ENCODE data around the gene ENPP1. TPM values are rescaled to one million over a fixed set of nuclear protein-coding genes. Genes with fewer than 3 reads are reported as not detected.
A peak's percentile ranks its signal among the peaks of the same experiment; 100 is the strongest.

Gene ENPP1
- total RNA-seq, 2 donors from 2014 or later: 5.9 to 12.6 TPM

GRCh38 chr6:131885237-131885636 lies 77.4 kb downstream of the ENPP1 start:
- Histone ChIP-seq H3K4me3 (no peak overlapping the region), H3K36me3 (no peaks in the 10 kb centered on the region), H3K9ac (ENCODE audit: low read depth in 2 of 2, low read length in 2 of 2) (no peak overlapping the region), H3K27ac (no peak overlapping the region), H3K4me1 (no peaks in the 10 kb centered on the region), H3K27me3 (no peaks in the 10 kb centered on the region), H3K9me3 (no peaks in the 10 kb centered on the region)
- DNase-seq: no peak
- no peak for TF ChIP-seq CTCF (IDR thresholded peaks at IDR 0.05)
- intact Hi-C loops (cut with DNase I): no loop called here

GRCh38 chr6:131886517-131886916 lies 78.7 kb downstream of the ENPP1 start:
- Histone ChIP-seq H3K27ac (no peak overlapping the region), H3K36me3 (no peaks in the 10 kb centered on the region), H3K27me3 (no peaks in the 10 kb centered on the region), H3K4me3 (no peak overlapping the region), H3K9ac (ENCODE audit: low read depth in 2 of 2, low read length in 2 of 2) (no peak overlapping the region), H3K4me1 (no peaks in the 10 kb centered on the region), H3K9me3 (no peaks in the 10 kb centered on the region)
- no peak for DNase-seq
- TF ChIP-seq CTCF (IDR thresholded peaks at IDR 0.05): no peak
- intact Hi-C loops (cut with DNase I): no loop called here

- H3K9ac ChIP-seq (ENCODE audit: low read depth in 2 of 2, low read length in 2 of 2): no peak overlapping the region
- H3K4me3 ChIP-seq: no peak overlapping the region
- TF ChIP-seq CTCF (IDR thresholded peaks at IDR 0.05): no peak
- no peaks in the 10 kb centered on the region for H3K27me3 ChIP-seq
- no peaks in the 10 kb centered on the region for H3K36me3 ChIP-seq
- H3K9me3 ChIP-seq: no peaks in the 10 kb centered on the region
- intact Hi-C loops (cut with DNase I): no loop called here
- DNase-seq: no peak
- peaks cover 8% of the 10 kb centered on the region for H3K4me1 ChIP-seq
- no peak overlapping the region for H3K27ac ChIP-seq
Observed at GRCh38 chr6:131890091-131890490, 82.3 kb downstream of the ENPP1 start.

- Histone ChIP-seq H3K4me3 (no peak overlapping the region), H3K27me3 (no peaks in the 10 kb centered on the region), H3K27ac (no peak overlapping the region), H3K9me3 (no peaks in the 10 kb centered on the region), H3K9ac (ENCODE audit: low read depth in 2 of 2, low read length in 2 of 2) (no peak overlapping the region), H3K36me3 (no peaks in the 10 kb centered on the region), H3K4me1 (peaks cover 8% of the 10 kb centered on the region)
- intact Hi-C loops (cut with DNase I): no loop called here
- no peak for DNase-seq
- no peak for TF ChIP-seq CTCF (IDR thresholded peaks at IDR 0.05)
Observed at GRCh38 chr6:131893198-131893597, 85.4 kb downstream of the ENPP1 start.

GRCh38 chr6:131894493-131895424 lies 86.9 kb downstream of the ENPP1 start:
- no peaks in the 10 kb centered on the region for H3K36me3 ChIP-seq
- peak overlapping the region; percentile 81 for H3K27ac ChIP-seq
- H3K27me3 ChIP-seq: no peaks in the 10 kb centered on the region
- peaks cover 8% of the 10 kb centered on the region for H3K4me1 ChIP-seq
- peak; percentile 76 for DNase-seq
- H3K9ac ChIP-seq (ENCODE audit: low read depth in 2 of 2, low read length in 2 of 2): peak overlapping the region in 1 of 2 donors; percentile 69
- intact Hi-C loops (cut with DNase I): no loop called here
- no peaks in the 10 kb centered on the region for H3K9me3 ChIP-seq
- TF ChIP-seq CTCF (IDR thresholded peaks at IDR 0.05): no peak
- H3K4me3 ChIP-seq: no peak overlapping the region

Data from colonic mucosa (tissue), 4 donors.